ENCODE measurements around the gene OGN. TPM values are rescaled to one million over a fixed set of nuclear protein-coding genes. Genes with fewer than 3 reads are reported as not detected.

Gene OGN
- total RNA-seq, 4 donors from 2014 or later = 0.97 to 2.4 (median 1.6) TPM

DNA sequence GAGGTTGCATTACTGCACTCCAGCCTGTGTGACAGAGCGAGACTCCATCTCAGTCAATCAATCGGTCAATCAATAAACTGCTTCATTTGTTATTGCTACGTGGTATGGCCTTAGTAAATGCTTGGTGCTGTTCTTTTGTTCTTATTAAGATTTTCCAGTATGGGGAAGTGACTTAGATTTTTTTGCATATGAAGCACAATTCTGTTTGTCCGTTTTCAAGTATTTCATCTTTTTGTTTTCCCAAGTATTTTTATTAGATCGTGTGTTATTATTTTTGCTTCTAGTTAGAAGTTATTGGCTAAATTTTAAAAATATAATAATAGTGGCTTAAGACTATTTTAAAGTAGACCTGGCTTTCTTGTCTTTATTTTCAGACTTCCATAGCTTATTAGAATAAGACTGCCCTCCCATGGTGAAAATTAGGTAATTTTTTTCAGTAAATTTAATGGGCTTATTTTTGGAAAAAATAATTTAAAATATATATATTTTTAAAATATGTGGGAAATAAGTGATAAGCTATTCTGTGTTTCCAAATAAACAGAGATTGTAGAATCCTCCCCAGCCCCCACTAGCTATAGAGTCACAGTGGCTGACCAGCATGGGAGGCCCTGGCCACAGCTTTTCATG is 34.6 kb upstream of the OGN start:
- Histone ChIP-seq H3K36me3 (no peaks in the 10 kb centered on the region), H3K27ac (no peak overlapping the region), H3K9me3 (no peaks in the 10 kb centered on the region), H3K4me1 (no peaks in the 10 kb centered on the region), H3K4me3 (no peak overlapping the region), H3K27me3 (no peaks in the 10 kb centered on the region)
- WGBS = 70% methylated on average over 5 of the region's 5 CpGs
- TF ChIP-seq EP300 (IDR thresholded peaks at IDR 0.05) = no peak
- TF ChIP-seq POLR2A (IDR thresholded peaks at IDR 0.05) = no peak
- no peak for TF ChIP-seq CTCF (IDR thresholded peaks at IDR 0.05)
- no peak for TF ChIP-seq POLR2AphosphoS5 (IDR thresholded peaks at IDR 0.05)
- no peak for DNase-seq (ENCODE audit: low spot score in 2 of 2)

GRCh38 chr9:92435263-92435662 is 30.9 kb upstream of the OGN start:
- H3K36me3 ChIP-seq = no peaks in the 10 kb centered on the region
- no peak overlapping the region for H3K4me3 ChIP-seq
- no peak overlapping the region for H3K27ac ChIP-seq
- DNase-seq (ENCODE audit: low spot score in 2 of 2) = no peak
- 89% methylated on average over 1 of the region's 1 CpG for WGBS
- H3K4me1 ChIP-seq = no peaks in the 10 kb centered on the region
- no peaks in the 10 kb centered on the region for H3K9me3 ChIP-seq
- TF ChIP-seq CTCF (IDR thresholded peaks at IDR 0.05) = no peak
- TF ChIP-seq POLR2AphosphoS5 (IDR thresholded peaks at IDR 0.05) = no peak
- TF ChIP-seq POLR2A (IDR thresholded peaks at IDR 0.05) = no peak
- TF ChIP-seq EP300 (IDR thresholded peaks at IDR 0.05) = no peak
- H3K27me3 ChIP-seq = no peaks in the 10 kb centered on the region

DNA sequence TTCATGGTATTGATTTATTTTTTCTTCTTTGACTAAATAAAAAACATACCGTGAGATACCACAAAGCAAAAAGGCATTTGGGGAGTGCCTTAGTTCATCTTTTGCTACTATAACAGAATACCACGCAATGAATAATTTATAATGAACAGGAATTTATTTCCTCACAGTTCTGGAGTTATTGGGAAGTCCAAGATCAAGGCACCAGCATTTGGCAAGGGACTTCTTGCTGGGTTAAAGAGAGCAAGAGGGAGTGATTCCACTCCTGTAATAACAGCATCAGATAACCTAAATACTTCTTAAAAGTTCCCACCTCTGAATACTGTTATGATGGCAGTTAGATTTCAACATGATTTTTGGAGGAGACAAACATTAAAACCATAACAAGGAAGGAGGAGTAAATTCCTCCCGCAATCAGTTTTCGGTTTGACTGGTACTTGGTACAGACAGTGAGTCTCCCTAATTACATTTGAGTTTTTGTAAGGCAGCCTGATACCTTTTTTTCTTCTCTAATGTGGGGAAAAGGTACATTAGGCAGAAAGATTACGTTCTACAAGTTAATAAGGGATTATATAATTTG is 28.7 kb upstream of the OGN start:
- H3K4me3 ChIP-seq = no peak overlapping the region
- no peaks in the 10 kb centered on the region for H3K36me3 ChIP-seq
- H3K9me3 ChIP-seq = no peaks in the 10 kb centered on the region
- H3K27me3 ChIP-seq = no peaks in the 10 kb centered on the region
- WGBS = 77% methylated on average over 5 of the region's 5 CpGs
- H3K4me1 ChIP-seq = no peaks in the 10 kb centered on the region
- no peak for DNase-seq (ENCODE audit: low spot score in 2 of 2)
- TF ChIP-seq POLR2A (IDR thresholded peaks at IDR 0.05) (no peak), POLR2AphosphoS5 (IDR thresholded peaks at IDR 0.05) (no peak), CTCF (IDR thresholded peaks at IDR 0.05) (no peak), EP300 (IDR thresholded peaks at IDR 0.05) (no peak)
- no peak overlapping the region for H3K27ac ChIP-seq

GRCh38 chr9:92432350-92432749 is 28.0 kb upstream of the OGN start:
- no peaks in the 10 kb centered on the region for H3K36me3 ChIP-seq
- no peaks in the 10 kb centered on the region for H3K9me3 ChIP-seq
- H3K4me1 ChIP-seq = no peaks in the 10 kb centered on the region
- H3K27me3 ChIP-seq = no peaks in the 10 kb centered on the region
- WGBS = 65% methylated on average over 5 of the region's 5 CpGs
- TF ChIP-seq CTCF (IDR thresholded peaks at IDR 0.05) (no peak), EP300 (IDR thresholded peaks at IDR 0.05) (no peak), POLR2A (IDR thresholded peaks at IDR 0.05) (no peak), POLR2AphosphoS5 (IDR thresholded peaks at IDR 0.05) (no peak)
- H3K27ac ChIP-seq = no peak overlapping the region
- H3K4me3 ChIP-seq = no peak overlapping the region
- DNase-seq (ENCODE audit: low spot score in 2 of 2) = no peak

GRCh38 chr9:92429836-92430235 is 25.5 kb upstream of the OGN start:
- Histone ChIP-seq H3K4me1 (peaks cover 7% of the 10 kb centered on the region), H3K36me3 (no peaks in the 10 kb centered on the region), H3K27me3 (no peaks in the 10 kb centered on the region), H3K9me3 (no peaks in the 10 kb centered on the region), H3K4me3 (no peak overlapping the region), H3K27ac (no peak overlapping the region)
- TF ChIP-seq EP300 (IDR thresholded peaks at IDR 0.05) (no peak), POLR2AphosphoS5 (IDR thresholded peaks at IDR 0.05) (no peak), CTCF (IDR thresholded peaks at IDR 0.05) (no peak)
- WGBS = 91% methylated on average over 2 of the region's 2 CpGs
- no peak for DNase-seq (ENCODE audit: low spot score in 2 of 2)
